GM12865 (cell line): ENCODE data around the gene SHISA9.

Source experiments
- DNase-seq: peaks from one replicate; pipeline ENCODE4 v3.0.0; 2010; ENCODE audit warnings: low read depth
- H3K4me3 ChIP-seq: 2 replicates; pipeline ENCODE4 v1.5.1; 2011; ENCODE audit warnings: mild to moderate bottlenecking, low read depth, low read length, control low read depth
- TF ChIP-seq, protein P1 (sequence below): IDR thresholded peaks from 2 replicates; pipeline ENCODE4 v1.5.1; 2011; ENCODE audit warnings: low read length, control low read depth, low read depth, inconsistent platforms; ENCODE audit not compliant: insufficient read depth; ENCODE audit errors: missing control alignments

SHISA9 gene

DNA sequence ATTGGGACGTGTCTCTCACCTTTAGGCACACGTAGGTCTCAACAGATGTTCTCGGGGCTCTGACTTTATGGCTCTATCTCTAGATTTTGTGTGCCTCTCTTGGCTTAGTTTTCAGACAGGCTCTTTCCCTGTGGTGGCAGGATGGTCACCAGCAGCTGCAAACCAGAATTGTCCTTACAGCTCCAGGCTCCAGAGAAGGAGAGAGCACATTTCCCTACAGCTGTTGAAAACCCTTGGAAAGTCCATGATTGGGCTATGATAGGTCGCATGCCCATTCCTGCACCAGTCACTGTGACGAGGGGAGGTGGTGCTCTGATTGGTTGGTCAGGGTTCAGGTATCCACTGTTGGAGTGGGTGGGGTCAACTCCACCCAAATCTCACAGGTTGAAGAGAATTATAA lies 41.5 kb downstream of the SHISA9 start:
- TF ChIP-seq, protein P1, sequence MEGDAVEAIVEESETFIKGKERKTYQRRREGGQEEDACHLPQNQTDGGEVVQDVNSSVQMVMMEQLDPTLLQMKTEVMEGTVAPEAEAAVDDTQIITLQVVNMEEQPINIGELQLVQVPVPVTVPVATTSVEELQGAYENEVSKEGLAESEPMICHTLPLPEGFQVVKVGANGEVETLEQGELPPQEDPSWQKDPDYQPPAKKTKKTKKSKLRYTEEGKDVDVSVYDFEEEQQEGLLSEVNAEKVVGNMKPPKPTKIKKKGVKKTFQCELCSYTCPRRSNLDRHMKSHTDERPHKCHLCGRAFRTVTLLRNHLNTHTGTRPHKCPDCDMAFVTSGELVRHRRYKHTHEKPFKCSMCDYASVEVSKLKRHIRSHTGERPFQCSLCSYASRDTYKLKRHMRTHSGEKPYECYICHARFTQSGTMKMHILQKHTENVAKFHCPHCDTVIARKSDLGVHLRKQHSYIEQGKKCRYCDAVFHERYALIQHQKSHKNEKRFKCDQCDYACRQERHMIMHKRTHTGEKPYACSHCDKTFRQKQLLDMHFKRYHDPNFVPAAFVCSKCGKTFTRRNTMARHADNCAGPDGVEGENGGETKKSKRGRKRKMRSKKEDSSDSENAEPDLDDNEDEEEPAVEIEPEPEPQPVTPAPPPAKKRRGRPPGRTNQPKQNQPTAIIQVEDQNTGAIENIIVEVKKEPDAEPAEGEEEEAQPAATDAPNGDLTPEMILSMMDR = no peak
- H3K4me3 ChIP-seq = no peak overlapping the region
- no peak for DNase-seq

DNA sequence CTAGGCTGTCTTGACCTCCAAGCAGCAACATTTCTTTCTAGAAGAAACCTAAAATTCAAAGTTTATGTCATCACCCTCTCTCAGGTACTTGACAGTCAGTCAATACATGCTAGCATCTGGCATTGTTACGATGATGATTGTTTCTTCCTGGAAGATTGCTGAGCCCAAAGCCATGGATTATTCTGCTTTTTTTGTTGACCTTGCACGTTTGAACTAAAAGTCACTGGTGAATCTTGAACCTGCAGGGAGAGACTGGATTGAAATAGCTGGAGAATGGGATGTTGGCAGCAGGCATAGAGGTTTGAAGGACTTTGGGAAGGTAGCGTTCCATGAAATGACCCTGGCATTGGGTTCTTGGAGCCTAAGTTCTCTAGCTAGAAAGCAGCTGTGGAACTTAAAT lies 42.9 kb downstream of the SHISA9 start:
- TF ChIP-seq, protein P1 = no peak

DNA sequence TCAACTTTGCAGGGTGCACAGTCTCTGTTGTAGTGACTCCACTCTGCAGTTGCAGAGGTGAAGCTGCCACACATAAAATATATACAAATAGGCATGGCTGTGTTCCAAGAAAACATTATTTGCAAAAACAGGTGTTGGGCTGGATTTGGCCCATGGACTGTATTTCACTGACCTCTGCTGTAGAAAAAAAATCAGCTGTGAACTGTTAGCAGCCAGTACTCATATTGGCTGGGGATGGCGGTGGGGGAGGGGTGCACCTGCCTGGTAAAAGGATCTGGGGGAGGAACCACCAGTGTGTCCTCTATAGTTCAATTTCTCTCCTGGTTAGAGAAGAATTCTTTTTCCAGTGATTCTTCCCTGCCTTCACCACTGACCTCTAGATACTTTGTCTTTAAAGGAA lies 50.0 kb downstream of the SHISA9 start:
- TF ChIP-seq, protein P1 = no peak
- no peak for DNase-seq

More for the DNA sequence above, 42.9 kb downstream of the SHISA9 start:
- DNase-seq = no peak
- no peak overlapping the region for H3K4me3 ChIP-seq

DNA sequence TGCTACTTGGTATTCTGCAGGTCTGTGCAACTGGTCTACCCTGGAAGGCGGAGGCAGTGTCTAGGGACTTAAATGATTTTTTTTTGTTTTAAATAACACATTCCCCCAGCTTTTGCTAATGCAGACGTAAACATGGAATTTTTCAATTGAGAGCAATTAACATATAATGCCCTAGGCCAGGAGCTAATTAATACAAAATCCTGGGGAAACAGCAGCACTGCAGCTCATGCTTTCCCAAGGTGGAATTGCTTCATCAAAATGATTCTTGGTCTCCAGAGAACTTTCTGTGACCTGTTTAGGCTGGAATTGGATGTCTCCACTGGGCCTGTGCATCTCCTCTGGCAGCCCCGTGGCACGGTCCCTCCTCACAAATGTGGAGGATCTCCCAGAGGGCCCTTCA lies 50.6 kb downstream of the SHISA9 start:
- H3K4me3 ChIP-seq = no peak overlapping the region
- TF ChIP-seq, protein P1 = no peak
- no peak for DNase-seq

More for the DNA sequence above, 50.0 kb downstream of the SHISA9 start:
- H3K4me3 ChIP-seq = no peak overlapping the region

DNA sequence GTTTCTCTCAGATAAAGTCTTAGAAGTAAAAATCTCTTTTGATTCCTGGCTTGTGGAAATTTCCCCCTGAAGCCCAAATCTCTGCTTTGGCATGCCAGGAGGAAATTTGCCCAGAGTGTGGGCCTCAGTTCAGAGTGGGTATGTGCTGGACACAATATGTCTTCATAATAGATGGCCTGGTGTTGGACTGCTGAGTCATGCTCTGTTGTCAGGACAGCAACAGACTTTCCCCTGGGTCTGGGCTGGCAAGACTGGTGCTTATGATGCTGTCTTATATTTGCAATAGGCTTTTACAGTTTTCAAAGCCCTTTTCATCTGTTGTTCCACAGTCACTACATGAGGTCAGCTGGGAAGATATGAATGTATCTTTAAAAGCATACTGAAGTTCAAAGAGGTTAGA lies 57.0 kb downstream of the SHISA9 start:
- no peak overlapping the region for H3K4me3 ChIP-seq
- no peak for DNase-seq
- TF ChIP-seq, protein P1 = no peak

DNA sequence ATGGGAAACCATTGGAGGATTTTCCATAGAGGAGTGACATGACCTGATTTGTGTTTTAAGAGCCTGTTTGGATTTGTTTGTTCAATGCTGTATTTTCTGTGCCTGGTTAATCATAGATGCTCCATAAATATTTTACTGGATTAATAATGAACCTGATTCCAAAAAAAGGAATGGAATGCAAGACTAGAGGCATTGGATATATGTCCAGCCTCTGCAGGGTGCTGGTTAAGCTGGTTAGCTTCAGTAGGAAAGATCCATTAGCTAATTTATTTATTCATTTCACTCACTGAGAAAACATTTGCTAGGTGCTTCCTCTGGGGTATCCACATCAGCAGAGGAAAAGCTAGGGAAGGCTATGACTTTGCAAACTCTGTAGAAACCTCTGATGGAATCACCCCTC lies 57.7 kb downstream of the SHISA9 start:
- DNase-seq = no peak
- TF ChIP-seq, protein P1 = no peak
- H3K4me3 ChIP-seq = no peak overlapping the region

DNA sequence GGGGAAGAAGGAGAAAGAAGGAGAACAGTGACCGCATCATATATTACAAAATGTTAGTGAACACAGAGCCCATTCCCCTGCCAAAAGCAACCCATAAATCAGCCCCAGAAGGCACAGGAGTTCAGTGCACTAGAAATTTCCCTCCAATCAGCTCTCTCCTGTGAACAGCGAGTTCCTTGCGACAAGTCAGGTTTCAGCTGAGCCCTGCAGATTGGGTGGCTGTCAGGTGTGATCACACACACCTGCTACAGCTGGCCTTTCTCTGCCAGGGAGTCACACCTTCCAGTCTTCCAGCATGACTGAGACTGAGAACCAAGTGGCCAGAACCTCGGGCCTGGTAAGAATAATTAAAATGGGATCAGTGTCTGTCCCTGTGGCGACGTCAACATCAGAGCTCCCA lies 60.2 kb downstream of the SHISA9 start:
- TF ChIP-seq, protein P1 = no peak
- no peak for DNase-seq
- H3K4me3 ChIP-seq = no peak overlapping the region
